HL-60 (cell line): ENCODE results near the gene ABCA1.
A peak's percentile ranks its signal among the peaks of the same experiment; 100 is the strongest.
"Not testable (repeated sequence)": the region's sequence is repeated elsewhere in the genome, so short reads cannot be mapped to it uniquely, and the experiment has no call there.

ENCODE experiments used
- DNase-seq, 2 experiments: peaks; one replicate each; pipeline ENCODE4 v3.0.0-alpha.2; 2010 to 2020; ENCODE audit warnings: low read depth in 1 of 2, low spot score in 1 of 2
- H3K27ac ChIP-seq: fragments of 250-450 bp; sonication (Bioruptor Pico); replicated peaks from 2 replicates; pipeline ENCODE4 v1.5.1; 2020; ENCODE audit warnings: mild to moderate bottlenecking, moderate library complexity
- H3K27me3 ChIP-seq: fragments of 250-450 bp; sonication (Bioruptor Pico); 2 replicates; pipeline ENCODE4 v1.5.1; 2021; ENCODE audit warnings: mild to moderate bottlenecking, moderate library complexity; ENCODE audit not compliant: insufficient read depth, poor library complexity, severe bottlenecking
- H3K4me3 ChIP-seq: replicated peaks from 2 replicates; pipeline ENCODE4 v1.5.1; 2011; ENCODE audit warnings: mild to moderate bottlenecking, control low read depth, low read length; ENCODE audit not compliant: insufficient read depth
- GABPA ChIP-seq: IDR thresholded peaks from 2 replicates; pipeline ENCODE4 v1.6.1; 2012; ENCODE audit warnings: low read depth
- POLR2AphosphoS5 ChIP-seq: IDR thresholded peaks from 2 replicates; pipeline ENCODE4 v1.6.1; 2012; ENCODE audit warnings: low read depth
- REST ChIP-seq: IDR thresholded peaks from 2 replicates; pipeline ENCODE4 v1.6.1; 2012; ENCODE audit warnings: low read depth; ENCODE audit not compliant: insufficient replicate concordance
- SPI1 ChIP-seq: IDR thresholded peaks from 2 replicates; pipeline ENCODE4 v1.6.1; 2012; ENCODE audit warnings: low read depth, mild to moderate bottlenecking, borderline replicate concordance
- long read RNA-seq: library from polyadenylated mRNA; unstranded; transcript quantifications from one replicate; pipeline ENCODE4 v2.0.0, GENCODE V29; 2020
- TF ChIP-seq, protein P1 (sequence below): IDR thresholded peaks from one replicate; pipeline ENCODE4 v1.5.1; 2011; ENCODE audit warnings: low read length, control low read depth, inconsistent platforms; ENCODE audit not compliant: insufficient read depth

The ABCA1 gene
- long read RNA-seq, partial matches to known transcripts = 1 of 2 reads
- long read RNA-seq, other reads (novel, unspliced or antisense) = 1 of 2 reads

DNA sequence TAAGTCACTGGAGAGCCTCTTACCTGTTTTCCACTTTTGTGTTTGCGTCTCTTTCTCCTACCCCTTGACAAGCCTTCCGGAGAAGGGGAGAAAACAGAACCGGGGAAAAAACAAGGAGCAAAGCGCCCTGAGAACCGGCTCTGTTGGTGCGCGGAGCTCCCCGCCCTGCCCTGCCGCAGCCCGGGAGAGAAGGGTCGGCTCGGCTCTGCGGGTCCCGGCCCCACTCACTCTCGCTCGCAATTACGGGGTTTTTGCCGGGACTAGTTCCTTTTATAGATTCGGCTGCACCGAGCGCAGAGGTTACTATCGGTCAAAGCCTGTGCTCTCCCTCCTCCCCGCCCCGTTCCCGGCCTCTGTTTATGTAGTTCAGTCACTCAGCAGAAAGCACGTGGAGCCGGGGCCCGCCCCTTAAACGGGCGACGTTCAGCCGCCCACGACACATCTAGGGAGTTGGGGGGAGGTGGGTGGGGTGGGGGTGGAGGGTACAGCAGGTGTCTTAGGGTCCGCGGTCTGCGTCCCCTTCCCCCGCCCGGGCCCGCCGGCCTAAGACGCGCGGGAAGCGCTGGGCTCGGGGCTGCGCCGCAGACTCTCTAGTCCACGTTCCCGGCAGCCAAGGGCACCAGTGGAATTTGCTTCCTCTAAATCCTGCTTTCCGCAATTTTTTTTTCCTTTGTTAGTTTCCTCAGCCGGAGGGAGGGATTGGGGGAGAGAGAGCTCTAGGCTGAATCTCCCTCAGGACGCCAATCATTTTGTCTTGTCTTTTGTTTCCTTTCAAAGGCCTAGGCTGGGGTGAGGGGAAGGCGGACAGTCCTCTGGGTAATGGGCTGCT, at the start of gene ABCA1:
Gene ABCA1 (minus strand): TSS at position 244 of the 829 bp plus-strand sequence. CDS start 24,476 bp downstream, outside the sequence.
- Histone ChIP-seq H3K4me3 (peak within 1 kb of the TSS; percentile 49), H3K27me3 (peaks cover 7% of the 10 kb centered on the region), H3K27ac (peak within 1 kb of the TSS; percentile 21)
- peak; percentile 56 to 85 for DNase-seq
- TF ChIP-seq SPI1 (no peak), POLR2AphosphoS5 (peak; percentile 64; the same call in 1 of the 2 replicates)

DNA sequence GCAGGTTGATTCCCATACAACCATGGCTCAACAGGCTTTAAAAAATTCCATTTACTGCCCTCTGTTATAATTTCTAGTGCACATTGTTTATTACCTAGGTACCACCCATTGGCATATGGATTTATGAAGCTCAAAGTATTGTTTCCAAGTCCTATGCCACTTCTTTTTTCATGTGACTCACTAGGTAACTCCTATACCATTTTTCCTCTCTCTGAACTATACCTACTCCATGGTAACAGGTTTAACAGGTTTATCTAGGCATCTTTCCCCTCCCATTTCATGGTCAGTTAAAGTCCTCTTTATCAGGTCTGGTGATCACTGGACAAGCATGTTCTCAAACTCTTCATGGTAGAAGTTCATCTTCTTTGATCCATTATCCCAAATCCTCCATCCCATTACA, 49.6 kb upstream of the ABCA1 start:
- Histone ChIP-seq H3K27ac (no peak overlapping the region), H3K27me3 (no peaks in the 10 kb centered on the region), H3K4me3 (no peak overlapping the region)
- no peak for TF ChIP-seq GABPA
- TF ChIP-seq, protein P1, sequence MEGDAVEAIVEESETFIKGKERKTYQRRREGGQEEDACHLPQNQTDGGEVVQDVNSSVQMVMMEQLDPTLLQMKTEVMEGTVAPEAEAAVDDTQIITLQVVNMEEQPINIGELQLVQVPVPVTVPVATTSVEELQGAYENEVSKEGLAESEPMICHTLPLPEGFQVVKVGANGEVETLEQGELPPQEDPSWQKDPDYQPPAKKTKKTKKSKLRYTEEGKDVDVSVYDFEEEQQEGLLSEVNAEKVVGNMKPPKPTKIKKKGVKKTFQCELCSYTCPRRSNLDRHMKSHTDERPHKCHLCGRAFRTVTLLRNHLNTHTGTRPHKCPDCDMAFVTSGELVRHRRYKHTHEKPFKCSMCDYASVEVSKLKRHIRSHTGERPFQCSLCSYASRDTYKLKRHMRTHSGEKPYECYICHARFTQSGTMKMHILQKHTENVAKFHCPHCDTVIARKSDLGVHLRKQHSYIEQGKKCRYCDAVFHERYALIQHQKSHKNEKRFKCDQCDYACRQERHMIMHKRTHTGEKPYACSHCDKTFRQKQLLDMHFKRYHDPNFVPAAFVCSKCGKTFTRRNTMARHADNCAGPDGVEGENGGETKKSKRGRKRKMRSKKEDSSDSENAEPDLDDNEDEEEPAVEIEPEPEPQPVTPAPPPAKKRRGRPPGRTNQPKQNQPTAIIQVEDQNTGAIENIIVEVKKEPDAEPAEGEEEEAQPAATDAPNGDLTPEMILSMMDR = no peak
- TF ChIP-seq SPI1 = no peak
- no peak for TF ChIP-seq POLR2AphosphoS5
- no peak for TF ChIP-seq REST
- DNase-seq = no peak

DNA sequence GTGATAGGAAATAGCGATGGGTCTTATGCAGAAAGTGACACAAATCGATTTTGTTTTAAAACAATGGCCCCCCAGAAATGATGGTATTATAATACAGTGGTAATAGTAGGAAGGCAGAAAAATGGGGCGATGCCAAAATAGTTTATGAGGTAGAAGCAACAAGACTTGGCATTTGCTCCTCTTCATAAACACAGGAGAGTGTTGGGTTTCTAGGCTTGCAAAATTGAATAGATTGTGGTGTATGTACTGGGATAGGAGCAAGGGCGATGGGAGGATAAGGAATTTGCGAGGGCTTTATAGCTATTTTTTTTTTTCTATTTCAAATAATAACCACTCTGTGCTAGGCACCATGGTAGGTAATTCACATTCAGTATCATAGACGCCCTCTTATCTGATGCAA, 49.2 kb upstream of the ABCA1 start:
- no peak for DNase-seq
- Histone ChIP-seq H3K27me3 (no peaks in the 10 kb centered on the region), H3K4me3 (no peak overlapping the region), H3K27ac (no peak overlapping the region)
- TF ChIP-seq REST = no peak
- no peak for TF ChIP-seq POLR2AphosphoS5
- no peak for TF ChIP-seq SPI1
- TF ChIP-seq GABPA = no peak
- TF ChIP-seq, protein P1 = no peak

DNA sequence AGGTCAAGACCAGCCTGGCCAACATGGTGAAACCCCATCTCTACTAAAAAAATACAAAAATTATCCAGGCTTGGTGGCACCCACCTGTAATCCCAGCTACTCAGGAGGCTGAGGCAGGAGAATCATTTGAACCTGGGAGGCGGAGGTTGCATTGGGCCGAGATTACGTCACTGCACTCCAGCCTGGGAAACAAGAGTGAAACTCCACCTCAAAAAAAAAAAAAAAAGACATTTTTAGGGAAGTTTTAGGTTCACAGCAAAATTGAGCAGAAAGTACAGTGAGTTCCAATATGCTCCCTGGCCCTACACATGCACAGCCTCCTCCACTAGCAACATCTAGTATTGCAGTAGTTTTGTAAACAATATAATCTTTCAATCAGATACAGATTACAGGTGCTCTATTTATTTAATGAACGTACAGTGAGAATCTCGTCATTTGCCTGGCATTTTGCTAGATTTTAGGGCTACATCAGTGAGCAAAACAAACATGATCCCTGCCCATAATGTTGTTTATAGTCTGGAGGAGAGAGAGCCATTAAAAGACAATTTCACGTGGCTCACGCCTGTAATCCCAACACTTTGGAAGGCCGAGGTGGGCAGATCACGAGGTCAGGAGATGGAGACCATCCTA, 48.1 kb upstream of the ABCA1 start:
- not testable (repeated sequence) for H3K27me3 ChIP-seq, H3K27ac ChIP-seq, H3K4me3 ChIP-seq
- peak in 1 of 2 experiments; percentile 24 for DNase-seq
